HG03039 (cell line): ENCODE data around the gene ANKRD40CL.
"Not testable (repeated sequence)": the region's sequence is repeated elsewhere in the genome, so short reads cannot be mapped to it uniquely, and the experiment has no call there.

Experiments
- ATAC-seq: cut with Tn5 transposase; IDR thresholded peaks from one replicate; pipeline ENCODE4 v1.9.1; 2021; ENCODE audit warnings: mild to moderate bottlenecking, moderate library complexity; ENCODE audit not compliant: unreplicated experiment

The ANKRD40CL gene, protein sequence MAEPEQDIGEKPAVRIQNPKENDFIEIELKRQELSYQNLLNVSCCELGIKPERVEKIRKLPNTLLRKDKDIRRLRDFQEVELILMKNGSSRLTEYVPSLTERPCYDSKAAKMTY

GRCh38 chr17:50767446-50767845, at the start of gene ANKRD40CL:
Gene ANKRD40CL, minus strand, starts transcription at chr17:50767518. Its CDS starts 605 bp downstream, at chr17:50766913.
- ATAC-seq = no peak

DNA sequence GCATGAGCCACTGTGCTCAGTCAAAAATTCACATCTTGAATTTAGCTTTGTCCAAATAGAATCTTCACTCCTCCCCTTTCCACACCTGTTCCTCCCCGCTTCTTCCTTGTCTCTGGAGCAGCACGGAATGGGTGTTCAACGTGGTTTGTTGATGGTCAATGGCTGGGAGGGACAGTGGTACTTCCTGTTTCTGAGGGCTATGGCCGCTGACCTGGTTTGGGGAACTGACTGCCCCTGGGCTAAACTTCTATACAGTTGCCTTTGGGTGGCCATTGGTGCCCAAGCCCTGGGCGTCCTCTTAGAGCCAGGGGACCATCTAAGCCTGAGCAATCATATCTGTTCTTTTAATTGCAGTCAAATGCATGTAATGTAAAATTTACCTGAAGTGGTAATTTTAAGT, 49.0 kb upstream of the ANKRD40CL start:
- no peak for ATAC-seq

DNA sequence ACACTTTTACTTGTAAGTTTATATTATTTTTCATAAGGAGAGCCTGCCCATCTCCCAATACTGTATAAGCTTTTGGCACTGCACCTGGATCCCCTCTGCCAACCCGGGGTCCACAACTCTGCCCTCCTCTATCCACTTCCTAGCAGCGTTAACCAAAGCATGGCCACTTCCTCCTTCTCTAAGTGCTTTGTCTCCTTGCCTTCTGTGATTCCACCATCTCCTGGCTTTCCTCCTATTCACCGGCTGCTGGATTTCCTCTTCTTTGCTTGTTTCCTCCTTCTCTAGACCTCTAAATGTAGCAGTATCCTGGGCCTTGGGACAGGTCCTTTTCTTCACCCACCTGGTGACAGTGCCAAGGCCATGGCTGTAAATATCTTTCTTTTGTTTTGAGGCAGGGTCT, 48.1 kb upstream of the ANKRD40CL start:
- no peak for ATAC-seq

- ATAC-seq = no peak
These were observed 46.3 kb upstream of the ANKRD40CL start for GRCh38 chr17:50813583-50813982.

- ATAC-seq = no peak
These were observed 41.6 kb upstream of the ANKRD40CL start for GRCh38 chr17:50808888-50809287.

- no peak for ATAC-seq
These were observed 41.1 kb upstream of the ANKRD40CL start for GRCh38 chr17:50808413-50808812.

DNA sequence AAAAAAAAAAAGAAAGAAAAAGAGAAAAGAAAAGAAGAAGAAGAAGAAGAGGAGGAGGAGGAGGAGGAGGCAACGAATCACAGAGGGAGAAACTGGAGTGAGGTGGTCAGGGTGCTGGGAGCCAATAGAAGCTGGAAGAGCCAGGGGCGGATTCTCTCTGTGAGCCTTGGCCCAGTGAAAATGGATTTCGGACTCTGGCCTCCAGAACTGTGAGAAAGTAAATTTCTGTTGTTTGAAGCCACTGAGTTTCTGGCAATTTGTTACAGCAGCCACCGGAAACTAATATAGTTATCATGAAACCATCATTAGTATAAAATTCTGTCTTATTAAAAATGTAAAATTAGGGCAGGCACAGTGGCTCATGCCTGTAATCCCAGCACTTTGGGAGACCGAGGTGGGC, 40.4 kb upstream of the ANKRD40CL start:
- no peak for ATAC-seq

GRCh38 chr17:50807009-50807408, 39.7 kb upstream of the ANKRD40CL start:
- no peak for ATAC-seq

- ATAC-seq = no peak
These were observed 38.9 kb upstream of the ANKRD40CL start for GRCh38 chr17:50806141-50806643.

GRCh38 chr17:50805486-50805885, 38.2 kb upstream of the ANKRD40CL start:
- ATAC-seq = no peak

DNA sequence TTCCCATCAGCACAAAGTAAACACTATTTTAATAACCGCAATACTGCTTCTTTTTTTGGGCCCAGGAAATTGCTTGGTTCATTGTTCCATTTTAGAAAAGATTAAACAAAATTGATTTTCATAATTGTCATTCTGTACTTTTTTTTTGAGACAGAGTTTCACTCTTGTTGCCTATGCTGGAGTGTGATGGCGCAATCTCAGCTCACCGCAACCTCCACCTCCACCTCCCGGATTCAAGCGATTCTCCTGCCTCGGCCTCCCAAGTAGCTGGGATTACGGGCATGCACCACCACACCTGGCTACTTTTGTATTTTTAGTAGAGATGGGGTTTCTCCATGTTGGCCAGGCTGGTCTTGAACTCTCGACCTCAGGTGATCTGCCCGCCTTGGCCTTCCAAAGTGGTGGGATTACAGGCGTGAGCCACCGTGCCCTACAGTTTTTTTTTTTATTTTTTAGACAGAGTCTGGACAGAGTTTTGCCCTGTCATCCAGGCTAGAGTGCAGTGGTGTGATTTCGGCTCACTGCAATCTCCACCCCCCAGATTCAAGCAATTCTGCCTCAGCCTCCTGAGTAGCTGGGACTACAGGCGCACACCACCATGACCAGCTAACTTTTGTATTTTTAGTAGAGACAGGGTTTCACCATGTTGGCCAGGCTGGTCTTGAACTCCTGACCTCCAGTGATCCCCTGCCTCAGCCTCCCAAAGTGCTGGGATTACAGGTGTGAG, 37.6 kb upstream of the ANKRD40CL start:
- not testable (repeated sequence) for ATAC-seq

DNA sequence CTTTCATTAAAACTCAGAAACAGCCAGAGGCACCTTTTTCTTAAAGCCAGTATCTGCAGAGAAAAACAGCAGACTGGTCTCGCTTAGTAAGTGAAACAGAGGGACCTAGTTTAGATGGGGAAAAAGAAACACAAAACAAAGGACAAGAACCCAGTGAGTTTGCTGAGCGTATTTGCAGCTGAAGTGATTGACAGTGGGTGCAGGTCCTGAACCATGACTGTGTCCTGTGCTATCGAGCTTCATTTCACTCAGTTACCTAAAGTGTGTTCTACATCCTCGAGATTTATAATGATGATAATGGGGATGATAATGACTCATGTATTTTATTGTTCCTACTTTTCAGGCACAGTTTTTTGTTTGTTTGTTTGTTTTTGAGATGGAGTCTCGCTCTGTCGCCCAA, 36.4 kb upstream of the ANKRD40CL start:
- no peak for ATAC-seq

GRCh38 chr17:50802609-50803571, 35.6 kb upstream of the ANKRD40CL start:
- no peak for ATAC-seq

- ATAC-seq = no peak
These were observed 32.9 kb upstream of the ANKRD40CL start for GRCh38 chr17:50800196-50800700.

- no peak for ATAC-seq
These were observed 32.3 kb upstream of the ANKRD40CL start for GRCh38 chr17:50799582-50799981.

DNA sequence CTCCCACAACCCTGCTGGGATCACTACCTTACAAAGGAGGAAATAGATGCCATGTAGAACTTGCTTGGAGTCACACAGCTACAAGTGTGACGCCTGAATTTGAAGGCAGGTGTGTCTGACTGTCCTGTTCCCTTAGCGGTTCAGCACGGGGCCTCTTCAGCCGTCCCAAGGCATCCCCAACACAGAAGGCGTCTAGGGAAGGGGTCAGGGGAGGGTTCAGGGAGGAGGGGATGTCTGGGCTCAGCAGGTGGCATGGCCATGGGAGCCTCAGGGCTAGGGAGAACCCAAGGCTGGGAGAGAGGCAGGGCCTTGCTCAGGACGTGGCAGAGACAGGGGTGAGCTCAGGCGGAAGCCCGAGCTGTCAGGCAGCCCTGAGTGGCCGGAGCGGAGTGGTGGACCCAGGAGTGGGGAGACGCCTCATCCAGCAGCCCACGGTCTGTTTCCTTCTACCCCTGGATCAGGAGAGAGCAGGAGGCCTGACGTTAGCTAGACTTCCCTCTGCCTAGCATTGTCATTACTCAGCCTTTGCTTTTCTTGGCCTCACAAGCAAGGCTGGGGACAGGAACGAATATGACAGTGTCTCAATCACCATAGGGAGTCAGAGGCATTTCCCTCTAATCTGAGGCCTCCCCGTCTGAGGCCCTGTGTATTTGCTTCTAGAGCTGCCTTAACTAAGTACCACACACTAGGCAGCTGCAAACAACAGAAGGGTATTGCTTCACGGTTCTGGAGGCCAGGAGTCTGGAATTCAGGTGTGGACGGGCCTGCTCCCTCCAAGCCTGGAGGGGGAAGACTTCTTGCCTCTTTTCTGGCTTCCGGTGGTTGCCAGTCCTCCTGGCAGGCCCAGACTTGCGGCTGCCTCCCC, 31.3 kb upstream of the ANKRD40CL start:
- no peak for ATAC-seq

DNA sequence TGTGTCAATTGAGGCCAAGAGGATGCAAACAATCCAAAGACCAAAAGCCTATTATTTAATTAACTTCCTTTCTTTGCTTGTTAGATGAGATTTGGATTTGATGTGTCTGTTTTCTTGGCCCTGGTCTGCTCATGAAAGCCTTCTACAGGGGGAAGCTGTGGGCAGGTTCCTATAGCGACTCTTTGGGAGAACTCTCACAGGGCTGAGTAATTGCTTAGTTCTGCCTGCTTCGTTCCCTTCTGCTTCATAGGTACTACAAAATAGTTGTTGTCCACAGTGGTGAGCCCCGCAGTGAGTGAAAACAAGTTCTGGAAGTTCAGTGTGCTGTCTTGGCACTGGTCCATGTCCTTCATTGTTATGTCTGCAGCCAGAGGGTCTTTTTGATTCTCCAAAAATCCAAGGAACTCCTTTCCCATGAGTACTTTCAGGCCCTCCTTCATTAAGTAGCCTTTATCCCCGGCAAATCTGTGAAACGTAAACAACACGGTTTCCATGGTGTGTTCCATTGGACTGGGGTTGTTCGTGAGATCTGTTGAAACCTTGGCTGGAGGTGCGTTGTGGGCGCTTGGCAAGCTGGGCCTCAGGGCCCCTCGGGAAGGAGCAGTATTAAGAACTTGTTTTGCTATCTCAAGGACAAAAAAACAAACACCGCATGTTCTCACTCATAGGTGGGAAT, 30.0 kb upstream of the ANKRD40CL start:
- no peak for ATAC-seq

- no peak for ATAC-seq
These were observed 27.0 kb upstream of the ANKRD40CL start for GRCh38 chr17:50794361-50794760.

- no peak for ATAC-seq
These were observed 25.7 kb upstream of the ANKRD40CL start for GRCh38 chr17:50793007-50793406.

DNA sequence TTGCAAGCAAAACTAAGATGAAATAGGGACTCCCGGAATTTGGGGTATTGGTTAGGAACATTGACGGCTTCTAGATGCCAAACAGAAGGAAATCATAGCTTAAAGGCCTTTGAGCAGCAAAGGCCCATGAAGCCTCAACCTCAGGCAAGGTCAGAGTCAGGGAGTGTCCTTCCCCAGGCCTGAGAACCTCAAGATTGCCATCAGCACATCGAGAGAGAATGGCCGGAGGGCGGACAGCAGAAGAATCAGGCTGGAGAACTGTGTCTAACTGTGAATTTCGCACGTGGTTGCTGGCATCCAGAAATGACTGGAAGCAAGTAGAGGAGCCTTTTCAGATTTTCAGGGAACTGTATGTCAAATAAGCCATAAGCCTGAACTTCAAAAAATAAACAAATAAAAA, 24.8 kb upstream of the ANKRD40CL start:
- ATAC-seq = no peak
